Fibroblast of the aortic adventitia (primary cell): ENCODE results near the gene AKAP7. TPM values are rescaled to one million over a fixed set of nuclear protein-coding genes. Genes with fewer than 3 reads are reported as not detected.
"Not testable (repeated sequence)": the region's sequence is repeated elsewhere in the genome, so short reads cannot be mapped to it uniquely, and the experiment has no call there.

Experiments
- DNase-seq: peaks from one replicate; pipeline ENCODE4 v3.0.0-alpha.2; 2010; ENCODE audit warnings: low read depth
- H3K4me3 ChIP-seq: 2 replicates; pipeline ENCODE4 v1.5.1; 2011; ENCODE audit warnings: low read depth, mild to moderate bottlenecking, control low read depth, low read length, moderate library complexity
- total RNA-seq: library from RNA; depleted of rRNA; stranded (reverse); fragments of >200 nt; gene quantifications from 2 replicates; pipeline ENCODE4 v1.2.3, GENCODE V29; 2012; ENCODE audit warnings: low replicate concordance
- TF ChIP-seq, protein P1 (sequence below): IDR thresholded peaks from 2 replicates; pipeline ENCODE4 v1.5.1; 2011; ENCODE audit warnings: mild to moderate bottlenecking, low read length, control low read depth, inconsistent platforms; ENCODE audit not compliant: insufficient read depth

AKAP7 gene
- total RNA-seq: 5.4 and 27.9 TPM in 2 replicates

DNA sequence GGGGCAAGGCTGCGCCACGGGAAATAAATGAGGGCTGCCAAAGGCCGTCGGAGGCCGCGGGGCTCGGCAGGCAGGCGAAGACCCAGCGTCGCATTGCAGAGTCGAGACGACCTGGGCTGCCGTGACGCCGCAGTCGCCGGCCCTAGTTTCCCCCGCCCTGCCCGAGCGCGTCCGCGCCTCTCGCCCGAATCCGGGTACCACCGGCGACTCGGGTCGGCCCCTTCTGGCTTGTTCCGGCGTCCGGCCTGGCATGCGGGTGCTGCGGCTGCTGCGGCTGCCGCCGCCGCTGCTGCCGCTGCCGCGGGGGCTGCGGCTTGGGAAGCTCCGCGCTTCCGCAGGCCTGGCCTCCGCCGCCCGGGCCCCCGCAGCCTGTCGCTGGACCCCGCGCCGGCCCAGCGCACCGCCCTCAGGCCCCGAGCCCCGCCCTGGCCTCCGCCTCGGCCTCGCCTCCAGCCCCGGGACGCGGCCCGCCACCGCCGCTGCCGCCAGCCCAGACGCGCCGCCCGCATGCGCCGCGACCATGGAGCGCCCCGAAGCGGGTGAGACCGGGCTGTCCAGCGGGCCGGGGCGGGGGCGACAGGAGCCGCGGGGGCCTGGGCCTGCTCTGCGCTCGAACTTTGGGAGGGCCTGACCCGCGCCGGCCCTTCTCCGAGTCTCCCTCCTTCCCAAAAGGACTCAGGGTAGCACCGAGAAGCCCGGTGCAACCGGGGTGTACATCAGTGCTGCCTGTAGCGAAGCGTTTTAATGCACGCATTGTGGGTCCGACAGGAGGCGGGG, at the start of gene AKAP7:
Gene AKAP7, plus strand, starts transcription at position 224 of the 777 bp plus-strand sequence. Its CDS starts 297 bp downstream, at position 521.
- peak; percentile 49 for DNase-seq
- peak within 1 kb of the TSS; percentile 68 for H3K4me3 ChIP-seq
- TF ChIP-seq, protein P1, sequence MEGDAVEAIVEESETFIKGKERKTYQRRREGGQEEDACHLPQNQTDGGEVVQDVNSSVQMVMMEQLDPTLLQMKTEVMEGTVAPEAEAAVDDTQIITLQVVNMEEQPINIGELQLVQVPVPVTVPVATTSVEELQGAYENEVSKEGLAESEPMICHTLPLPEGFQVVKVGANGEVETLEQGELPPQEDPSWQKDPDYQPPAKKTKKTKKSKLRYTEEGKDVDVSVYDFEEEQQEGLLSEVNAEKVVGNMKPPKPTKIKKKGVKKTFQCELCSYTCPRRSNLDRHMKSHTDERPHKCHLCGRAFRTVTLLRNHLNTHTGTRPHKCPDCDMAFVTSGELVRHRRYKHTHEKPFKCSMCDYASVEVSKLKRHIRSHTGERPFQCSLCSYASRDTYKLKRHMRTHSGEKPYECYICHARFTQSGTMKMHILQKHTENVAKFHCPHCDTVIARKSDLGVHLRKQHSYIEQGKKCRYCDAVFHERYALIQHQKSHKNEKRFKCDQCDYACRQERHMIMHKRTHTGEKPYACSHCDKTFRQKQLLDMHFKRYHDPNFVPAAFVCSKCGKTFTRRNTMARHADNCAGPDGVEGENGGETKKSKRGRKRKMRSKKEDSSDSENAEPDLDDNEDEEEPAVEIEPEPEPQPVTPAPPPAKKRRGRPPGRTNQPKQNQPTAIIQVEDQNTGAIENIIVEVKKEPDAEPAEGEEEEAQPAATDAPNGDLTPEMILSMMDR: no peak

DNA sequence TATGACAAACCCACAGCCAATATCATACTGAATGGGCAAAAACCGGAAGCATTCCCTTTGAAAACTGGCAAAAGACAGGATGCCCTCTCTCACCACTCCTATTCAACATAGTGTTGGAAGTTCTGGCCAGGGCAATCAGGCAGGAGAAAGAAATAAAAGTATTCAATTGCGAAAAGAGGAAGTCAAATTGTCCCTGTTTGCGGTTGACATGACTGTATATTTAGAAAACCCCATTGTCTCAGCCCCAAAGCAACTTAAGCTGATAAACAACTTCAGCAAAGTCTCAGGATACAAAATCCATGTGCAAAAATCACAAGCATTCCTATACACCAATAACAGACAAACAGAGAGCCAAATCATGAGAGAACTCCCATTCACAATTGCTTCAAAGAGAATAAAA, 44.9 kb upstream of the AKAP7 start:
- DNase-seq, H3K4me3 ChIP-seq: not testable (repeated sequence)

DNA sequence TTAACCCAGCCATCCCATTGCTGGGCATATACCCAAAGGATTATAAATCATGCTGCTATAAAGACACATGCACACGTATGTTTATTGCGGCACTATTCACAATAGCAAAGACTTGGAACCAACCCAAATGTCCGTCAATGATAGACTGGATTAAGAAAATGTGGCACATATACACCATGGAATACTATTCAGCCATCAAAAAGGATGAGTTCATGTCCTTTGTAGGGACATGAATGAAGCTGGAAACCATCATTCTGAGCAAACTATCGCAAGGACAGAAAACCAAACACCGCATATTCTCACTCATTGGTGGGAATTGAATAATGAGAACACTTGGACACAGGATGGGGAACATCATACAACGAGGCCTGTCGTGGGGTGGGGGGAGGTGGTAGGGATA, 43.3 kb upstream of the AKAP7 start:
- not testable (repeated sequence) for H3K4me3 ChIP-seq, DNase-seq

DNA sequence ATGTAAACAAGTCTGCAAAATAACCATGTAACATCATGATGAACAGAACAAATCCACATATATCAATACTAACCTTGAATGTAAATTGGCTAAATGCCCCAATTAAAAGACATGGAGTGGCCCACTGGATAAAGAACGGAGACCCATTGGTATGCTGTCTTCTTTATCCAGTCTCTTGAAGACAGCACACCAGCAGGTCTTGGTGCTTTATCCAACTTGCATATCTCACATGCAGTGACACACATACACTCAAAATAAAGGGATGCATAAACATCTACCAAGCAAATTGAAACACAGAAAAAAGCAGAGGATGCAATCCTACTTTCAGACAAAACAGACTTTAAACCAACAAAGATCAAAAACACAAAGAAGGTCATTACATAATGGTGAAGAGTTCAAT, 41.9 kb upstream of the AKAP7 start:
- TF ChIP-seq, protein P1: no peak
- no peak overlapping the region for H3K4me3 ChIP-seq
- DNase-seq: no peak

DNA sequence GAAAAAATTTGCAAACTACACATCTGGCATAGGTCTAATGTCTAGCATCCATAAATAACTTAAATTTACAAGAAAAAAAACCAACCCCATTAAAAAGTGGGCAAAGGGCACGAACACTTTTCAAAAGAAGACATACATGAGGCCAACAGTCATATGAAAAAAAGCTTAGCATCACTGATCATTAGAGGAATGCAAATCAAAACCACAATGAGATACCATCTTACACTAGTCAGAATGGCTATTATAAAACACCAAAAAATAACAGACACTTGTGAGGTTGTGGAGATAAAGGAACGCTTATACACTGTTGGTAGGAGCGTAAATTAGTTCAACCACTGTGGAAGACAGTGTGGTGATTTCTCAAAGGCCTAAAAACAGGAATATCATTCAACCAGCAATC, 38.5 kb upstream of the AKAP7 start:
- DNase-seq: no peak
- H3K4me3 ChIP-seq: no peak overlapping the region

DNA sequence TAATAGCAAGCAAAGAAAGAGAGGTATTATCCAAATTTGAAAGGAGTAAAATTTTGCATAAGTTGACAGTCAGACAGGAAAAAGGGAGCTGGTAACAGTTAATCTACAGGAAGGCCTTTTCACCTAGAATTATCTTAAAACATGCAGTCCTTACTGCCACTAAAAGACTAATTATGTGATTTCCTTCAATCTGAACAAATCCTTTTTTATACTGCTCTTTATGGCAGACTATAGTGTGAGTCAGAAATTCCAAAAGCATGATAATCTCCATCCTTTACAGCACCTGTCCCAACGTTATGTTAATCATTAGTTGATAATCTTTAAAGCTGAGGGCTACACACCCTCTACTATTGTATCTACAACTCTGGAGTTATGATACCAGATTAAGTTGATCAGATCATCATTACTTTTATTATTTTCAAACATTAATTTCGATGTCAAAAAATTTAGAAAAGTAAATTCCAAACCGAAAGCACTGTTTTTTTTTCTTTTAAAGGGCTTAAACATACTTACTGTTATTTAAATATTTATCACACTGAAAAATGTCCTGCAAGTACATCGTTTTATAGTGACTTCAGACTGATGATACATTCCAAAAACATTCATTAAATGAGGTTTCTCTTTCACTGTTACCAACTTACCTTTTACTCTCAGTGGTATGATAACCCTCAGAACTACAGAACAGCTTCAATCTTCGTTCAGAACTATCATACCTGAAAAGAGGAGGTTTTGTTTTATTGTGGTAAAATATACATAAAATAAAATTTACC, 33.2 kb upstream of the AKAP7 start:
- TF ChIP-seq, protein P1: no peak
- DNase-seq: peak; percentile 40

More for the DNA sequence above, 38.5 kb upstream of the AKAP7 start:
- TF ChIP-seq, protein P1: no peak

DNA sequence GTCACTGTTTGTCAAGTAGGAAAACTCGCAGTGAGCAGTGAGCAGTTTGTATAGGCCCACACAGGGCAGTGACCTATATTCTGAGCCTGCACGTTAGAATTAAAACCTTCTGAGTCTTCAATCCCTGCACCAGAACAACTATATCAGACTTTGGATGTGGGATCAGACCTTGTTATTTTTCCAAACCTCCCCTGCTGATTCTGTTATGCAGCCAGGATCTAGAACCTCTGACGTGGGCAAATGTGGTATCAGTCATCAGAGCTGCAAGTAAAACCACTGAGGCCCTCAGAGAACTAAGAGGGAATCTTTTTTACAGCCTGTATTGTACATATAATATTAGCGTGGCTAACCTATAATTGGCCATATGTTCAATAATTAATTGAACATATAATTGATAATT, 32.0 kb upstream of the AKAP7 start:
- DNase-seq: no peak
- no peak overlapping the region for H3K4me3 ChIP-seq
- TF ChIP-seq, protein P1: no peak

More for the DNA sequence above, 33.2 kb upstream of the AKAP7 start:
- no peak overlapping the region for H3K4me3 ChIP-seq
